ENCODE results near the gene POLD2.

- TF ChIP-seq CTCF (IDR thresholded peaks at IDR 0.05) (no peak), POLR2A (IDR thresholded peaks at IDR 0.05) (no peak)
These were observed 8.7 kb upstream of the POLD2 start for GRCh38 chr7:44132039-44132438.

All from breast epithelium (tissue), 3 donors.